GM19452 (cell line): Measurements from ENCODE around the gene PKNOX1.
"Not testable (repeated sequence)": the region's sequence is repeated elsewhere in the genome, so short reads cannot be mapped to it uniquely, and the experiment has no call there.

ENCODE experiments used
- ATAC-seq: cut with Tn5 transposase; IDR thresholded peaks from one replicate; pipeline ENCODE4 v1.9.1; 2021; ENCODE audit not compliant: unreplicated experiment

Gene PKNOX1

GRCh38 chr21:43045165-43045875 lies 71.0 kb downstream of the PKNOX1 start:
- not testable (repeated sequence) for ATAC-seq

DNA sequence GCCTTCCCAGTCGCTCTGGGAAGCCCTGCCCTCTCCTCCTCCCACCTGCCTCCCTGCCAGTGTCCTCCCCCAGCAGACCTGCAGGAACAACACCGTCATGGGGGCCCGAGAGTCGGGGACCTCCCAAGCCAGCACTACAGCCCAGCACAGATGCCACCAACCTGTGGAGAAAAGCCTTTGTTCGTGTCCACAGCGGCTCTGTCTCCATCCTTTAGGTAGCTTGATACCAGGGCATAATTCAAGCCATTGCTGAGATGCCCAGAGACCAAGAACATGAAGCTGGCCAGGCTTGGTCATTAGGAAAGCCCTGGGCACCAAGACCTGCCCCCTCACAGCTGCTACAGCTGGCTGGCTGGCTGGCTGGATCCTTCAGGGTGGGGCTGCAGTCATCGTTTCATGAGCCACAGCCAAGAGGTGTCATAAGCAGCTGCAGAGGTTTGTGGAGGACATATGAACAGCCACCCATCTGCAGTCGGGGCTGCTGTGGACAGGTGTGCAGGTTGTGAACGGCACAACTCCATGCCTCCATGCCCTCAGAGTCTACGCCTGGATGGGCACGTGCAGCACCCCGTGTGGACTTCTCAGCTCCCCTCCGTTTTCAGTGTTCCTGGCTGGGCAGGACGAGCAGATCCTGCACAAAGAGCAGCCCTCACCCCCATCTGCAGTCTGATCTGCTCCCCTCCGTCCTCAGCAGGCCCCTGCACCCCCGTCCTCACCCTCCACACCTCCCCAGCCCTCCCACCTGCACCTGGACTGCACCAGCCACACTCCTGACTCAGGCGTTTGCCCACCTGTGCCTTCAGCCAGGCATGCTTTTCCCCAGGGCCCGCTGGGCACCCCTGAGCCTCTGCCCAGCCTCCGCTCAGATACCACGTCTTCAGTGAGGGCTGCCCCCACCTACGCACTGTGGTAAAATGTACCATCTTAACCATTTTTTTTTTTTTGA lies 71.8 kb downstream of the PKNOX1 start:
- not testable (repeated sequence) for ATAC-seq

GRCh38 chr21:43053112-43053511 lies 78.8 kb downstream of the PKNOX1 start:
- ATAC-seq: not testable (repeated sequence)

GRCh38 chr21:43062955-43063664 lies 88.7 kb downstream of the PKNOX1 start:
- not testable (repeated sequence) for ATAC-seq

GRCh38 chr21:43064265-43064917 lies 90.0 kb downstream of the PKNOX1 start:
- ATAC-seq: not testable (repeated sequence)

DNA sequence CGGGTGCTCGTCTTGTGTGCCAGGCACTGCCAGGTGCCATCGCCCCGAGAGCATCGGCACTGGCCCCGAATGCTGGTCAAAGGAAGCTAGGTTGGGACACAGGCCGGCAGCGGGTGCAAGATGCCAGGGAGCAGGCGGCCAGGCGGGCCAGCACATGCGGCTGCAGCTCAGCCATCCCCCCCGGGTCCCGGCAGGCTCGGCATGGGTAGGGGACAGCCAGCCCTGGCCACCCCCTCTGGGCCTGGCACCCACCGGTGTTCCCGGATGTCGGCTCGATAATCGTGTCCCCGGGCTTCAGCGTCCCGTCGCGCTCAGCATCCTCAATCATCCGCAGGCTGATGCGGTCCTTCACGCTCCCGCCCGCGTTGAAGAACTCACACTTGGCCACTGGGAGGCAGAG lies 91.6 kb downstream of the PKNOX1 start:
- ATAC-seq: not testable (repeated sequence)

DNA sequence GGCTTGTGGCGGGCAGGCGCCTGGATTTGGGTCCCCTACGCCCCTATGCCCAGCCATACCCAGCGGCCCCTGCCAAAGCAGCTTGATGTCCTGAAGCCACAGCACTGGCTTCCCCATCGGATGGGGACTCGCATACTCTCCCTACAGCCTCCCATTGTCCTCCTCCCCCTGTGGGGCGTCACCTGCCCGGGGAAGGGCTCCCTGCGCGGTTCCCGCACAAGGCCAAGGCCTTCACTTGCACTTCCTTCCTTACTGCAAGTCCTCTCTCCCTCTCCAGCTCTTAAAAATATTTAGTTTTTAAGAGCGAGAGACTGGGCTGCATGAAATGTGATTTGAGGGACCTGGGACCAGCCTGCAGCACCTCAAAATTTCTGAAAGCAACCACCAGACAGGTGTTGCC lies 92.3 kb downstream of the PKNOX1 start:
- ATAC-seq: not testable (repeated sequence)

DNA sequence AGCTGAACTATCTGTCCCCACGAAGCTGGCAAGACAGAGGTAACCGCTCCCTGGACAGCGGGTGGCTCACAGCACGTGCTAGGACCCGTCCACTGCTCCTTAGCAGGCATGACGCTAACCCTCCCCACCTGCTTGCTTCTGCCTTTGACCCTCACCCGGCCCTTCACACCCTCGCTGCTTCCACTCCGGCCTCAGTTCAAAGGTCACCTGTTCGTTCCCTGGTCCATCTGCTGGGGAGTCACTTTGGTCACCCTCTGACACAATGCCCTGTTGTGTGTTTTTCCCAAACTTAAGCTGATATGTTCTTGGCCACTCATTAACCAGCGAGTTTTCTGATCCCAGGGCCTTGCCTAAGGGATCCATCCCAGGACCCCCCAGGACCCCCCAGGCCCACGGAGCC lies 93.7 kb downstream of the PKNOX1 start:
- ATAC-seq: not testable (repeated sequence)

DNA sequence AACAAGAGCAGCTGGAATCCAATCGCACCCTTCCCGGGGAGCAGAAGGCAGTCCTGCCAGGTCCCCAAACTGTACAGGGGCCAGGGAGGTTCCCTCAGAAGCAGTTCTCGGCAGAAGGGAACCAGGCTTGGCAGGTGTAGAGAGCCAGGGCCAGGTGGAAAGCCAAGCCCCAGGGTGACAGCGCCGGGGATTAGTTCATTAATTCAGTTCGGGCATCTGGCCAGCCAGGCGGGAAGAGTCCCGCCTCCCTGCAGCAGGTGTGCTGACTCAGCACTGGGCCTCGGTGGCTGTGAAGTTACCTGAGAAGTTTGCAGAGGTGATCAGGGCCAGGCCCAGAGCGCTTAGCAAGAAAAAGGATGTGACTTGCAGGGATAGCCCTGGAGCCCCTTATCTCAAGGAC lies 95.3 kb downstream of the PKNOX1 start:
- ATAC-seq: not testable (repeated sequence)

DNA sequence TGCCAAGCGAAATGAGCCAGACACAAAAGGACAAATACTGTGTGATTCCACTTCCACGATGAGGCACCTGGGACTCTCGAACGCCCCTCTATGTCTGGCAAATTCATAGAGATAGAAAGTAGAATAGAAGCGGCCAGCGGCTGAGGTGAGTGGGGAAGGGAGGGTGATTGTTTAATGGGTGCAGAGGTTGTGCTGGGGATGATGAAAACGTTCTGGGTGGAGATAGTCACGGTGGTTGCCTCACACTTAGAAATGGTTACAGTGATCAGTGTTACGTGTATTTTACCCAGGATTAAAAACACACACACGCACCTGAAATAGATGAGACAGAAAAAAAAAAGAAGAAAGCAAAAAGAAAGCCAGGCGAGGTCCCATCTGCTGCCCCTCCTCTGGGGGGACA lies 98.4 kb downstream of the PKNOX1 start:
- ATAC-seq: not testable (repeated sequence)

GRCh38 chr21:43074401-43075169 lies 100.2 kb downstream of the PKNOX1 start:
- not testable (repeated sequence) for ATAC-seq

- not testable (repeated sequence) for ATAC-seq
These were observed 101.0 kb downstream of the PKNOX1 start, which contains the start of gene CBS for GRCh38 chr21:43075170-43076022. CBS (minus strand) TSS chr21:43075835; CDS start chr21:43072193, 3,642 bp downstream.

DNA sequence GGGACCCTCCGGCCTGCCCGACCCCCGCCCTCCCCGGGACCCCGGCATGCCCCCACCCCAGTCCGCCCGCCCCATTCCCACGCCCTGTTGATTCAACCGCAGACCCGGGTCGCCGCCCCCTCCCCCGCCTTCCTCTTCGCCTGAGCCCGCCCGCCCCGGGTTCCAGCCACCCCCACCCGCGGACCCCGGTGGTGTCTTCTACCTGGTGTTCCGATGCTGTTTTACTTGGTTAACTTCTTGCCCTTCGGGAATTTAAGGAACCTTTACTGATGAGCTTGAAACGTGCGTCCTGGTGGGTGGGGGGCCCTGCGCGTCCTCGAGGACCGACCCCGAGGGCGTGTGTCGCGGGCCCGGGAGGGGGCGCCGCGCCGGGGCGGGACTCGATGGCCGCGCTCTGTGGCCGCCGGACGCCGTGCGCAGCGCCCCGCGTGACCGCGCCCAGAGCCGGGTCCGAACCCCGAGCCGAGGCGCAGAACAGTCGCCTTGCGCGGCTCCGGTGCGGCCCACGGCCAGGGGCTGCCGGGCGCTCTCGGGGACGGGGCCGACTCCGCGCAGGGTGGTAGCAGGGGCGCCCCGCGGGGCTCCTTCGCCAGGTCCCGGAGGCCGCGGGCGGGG lies 101.8 kb downstream of the PKNOX1 start:
- ATAC-seq: not testable (repeated sequence)

DNA sequence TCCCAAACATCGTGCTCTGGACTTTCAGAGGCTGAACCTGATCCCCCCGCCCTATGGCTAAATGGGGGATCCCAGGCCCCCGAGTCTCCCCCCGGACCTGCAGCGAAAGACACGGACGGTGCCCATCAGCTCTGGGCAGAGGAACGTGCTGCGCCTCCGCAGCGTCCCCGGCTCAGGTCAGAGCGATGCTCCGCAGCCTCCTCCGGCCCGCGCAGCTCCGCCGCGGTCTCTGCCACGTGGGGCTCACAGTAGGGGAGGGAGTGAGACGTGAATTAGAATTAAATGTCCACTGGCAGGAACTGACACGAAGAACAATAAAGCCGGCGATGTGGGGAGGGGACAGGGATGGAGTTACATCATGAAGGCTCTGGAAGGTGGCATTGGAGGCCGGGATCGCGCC lies 102.3 kb downstream of the PKNOX1 start:
- ATAC-seq: not testable (repeated sequence)

DNA sequence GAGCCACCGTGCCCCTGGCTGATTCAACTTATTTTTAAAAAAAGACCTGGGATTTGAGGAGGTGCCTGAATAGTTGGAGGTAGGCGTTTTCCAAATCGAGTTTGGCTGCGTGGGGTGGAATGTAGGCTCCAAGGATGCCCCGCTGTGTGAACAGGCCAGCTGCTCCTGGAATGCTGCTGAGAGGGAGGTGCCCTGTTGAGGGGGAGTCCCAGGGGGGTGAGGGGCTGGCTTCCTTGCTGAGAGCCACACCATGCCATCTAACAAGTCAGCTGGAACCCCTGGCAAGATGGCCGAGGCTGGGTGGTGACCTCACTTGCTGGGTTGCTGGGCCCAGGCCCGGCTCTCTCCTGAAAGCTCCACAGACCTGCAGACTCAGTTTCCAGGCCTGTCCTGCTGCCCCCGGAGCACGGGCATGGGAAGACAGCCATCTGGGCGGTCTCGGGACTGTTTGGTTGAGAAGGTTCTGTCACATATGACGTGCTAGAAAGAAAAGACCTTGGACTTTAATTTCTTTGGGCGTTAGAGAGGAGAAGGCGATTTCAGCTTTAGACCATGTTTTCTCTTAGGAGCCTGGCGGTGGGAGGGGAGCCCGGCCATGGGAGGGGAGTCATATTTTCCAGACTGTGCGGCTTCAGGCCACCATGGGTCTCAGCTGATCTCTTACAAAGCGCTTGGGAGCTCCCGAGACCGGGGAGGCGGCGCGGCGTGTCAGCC lies 108.4 kb downstream of the PKNOX1 start:
- not testable (repeated sequence) for ATAC-seq
